ENCODE measurements around the gene HP1BP3.

Gene HP1BP3

DNA sequence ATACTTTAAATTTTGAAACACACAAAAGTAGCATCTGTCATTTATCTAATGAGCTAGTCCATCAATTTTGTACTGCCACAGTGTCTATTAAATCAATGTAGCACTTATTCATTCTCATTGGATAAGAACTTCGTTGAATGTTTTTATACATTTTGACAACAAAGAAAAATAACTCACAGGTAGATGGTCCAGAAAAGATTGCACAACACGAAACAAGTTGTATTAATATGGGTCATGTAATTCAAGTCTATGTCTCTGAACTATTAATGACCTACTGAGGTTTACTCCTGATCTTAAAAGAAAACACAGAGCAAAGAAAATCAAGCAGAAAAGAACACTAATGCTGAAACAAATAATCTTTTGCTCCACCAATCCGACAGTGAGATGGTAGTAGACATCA, 15.3 kb downstream of the HP1BP3 start:
- H3K36me3 ChIP-seq (ENCODE audit: control insufficient read depth in 1 of 2, insufficient read depth in 2 of 2, low read length in 2 of 2) = peaks cover 35 to 91% of the 10 kb centered on the region in 2 donors

DNA sequence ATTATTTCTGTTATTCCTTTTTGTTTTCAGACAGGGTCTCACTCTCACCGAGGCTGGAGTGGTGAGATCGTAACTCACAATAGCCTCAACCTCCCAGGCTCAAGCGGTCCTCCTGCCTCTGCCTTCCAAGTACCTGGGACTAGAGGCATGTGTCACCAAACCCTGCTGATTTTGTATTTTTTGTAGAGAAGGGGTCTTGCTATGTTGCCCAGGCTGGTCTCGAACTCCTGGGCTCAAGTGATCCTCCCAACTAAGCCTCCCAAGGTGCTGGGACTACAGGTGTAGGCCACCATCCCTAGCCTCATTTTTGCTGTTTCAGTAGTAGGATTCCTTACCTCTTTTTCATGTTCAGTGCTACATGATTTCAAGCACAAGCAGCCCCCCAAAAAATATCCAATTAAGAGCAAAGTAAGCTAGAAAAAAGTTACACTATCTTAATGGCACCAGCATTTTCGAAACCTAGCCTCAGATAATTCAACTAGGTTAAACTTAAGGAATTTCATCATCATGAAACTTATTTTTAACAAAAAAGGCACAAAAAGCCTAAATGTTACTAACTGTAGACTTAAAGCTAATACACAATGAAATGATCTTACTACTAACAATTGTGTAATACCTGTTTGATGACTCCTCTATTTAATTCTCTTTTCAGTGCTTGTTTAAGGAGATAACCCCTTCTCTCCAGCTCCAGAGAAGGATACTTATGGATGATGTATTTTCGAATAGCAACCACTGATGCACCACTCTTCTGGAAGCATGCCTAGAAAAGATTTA, 16.6 kb downstream of the HP1BP3 start:
- H3K9ac ChIP-seq (ENCODE audit: low read depth in 1 of 2, low read length in 2 of 2) = no peak overlapping the region
- no peaks in the 10 kb centered on the region for H3K4me1 ChIP-seq (ENCODE audit: control insufficient read depth in 1 of 2, insufficient read depth in 2 of 2, low read length in 2 of 2)
- no peak overlapping the region for H3K4me3 ChIP-seq (ENCODE audit: low read depth in 1 of 2, low read length in 2 of 2)
- H3K27me3 ChIP-seq (ENCODE audit: control insufficient read depth in 1 of 2, insufficient read depth in 2 of 2, low read length in 2 of 2) = no peaks in the 10 kb centered on the region
- H3K27ac ChIP-seq (ENCODE audit: low read depth, low read length) = no peak overlapping the region
- H3K36me3 ChIP-seq (ENCODE audit: control insufficient read depth in 1 of 2, insufficient read depth in 2 of 2, low read length in 2 of 2) = peaks cover 35 to 96% of the 10 kb centered on the region in 2 donors
- no peaks in the 10 kb centered on the region for H3K9me3 ChIP-seq (ENCODE audit: control insufficient read depth in 1 of 2, low read length in 2 of 2)

More for the DNA sequence above, 15.3 kb downstream of the HP1BP3 start:
- Histone ChIP-seq H3K4me1 (ENCODE audit: control insufficient read depth in 1 of 2, insufficient read depth in 2 of 2, low read length in 2 of 2) (no peaks in the 10 kb centered on the region), H3K9ac (ENCODE audit: low read depth in 1 of 2, low read length in 2 of 2) (no peak overlapping the region), H3K4me3 (ENCODE audit: low read depth in 1 of 2, low read length in 2 of 2) (no peak overlapping the region), H3K9me3 (ENCODE audit: control insufficient read depth in 1 of 2, low read length in 2 of 2) (no peaks in the 10 kb centered on the region), H3K27me3 (ENCODE audit: control insufficient read depth in 1 of 2, insufficient read depth in 2 of 2, low read length in 2 of 2) (no peaks in the 10 kb centered on the region), H3K27ac (ENCODE audit: low read depth, low read length) (no peak overlapping the region)

DNA sequence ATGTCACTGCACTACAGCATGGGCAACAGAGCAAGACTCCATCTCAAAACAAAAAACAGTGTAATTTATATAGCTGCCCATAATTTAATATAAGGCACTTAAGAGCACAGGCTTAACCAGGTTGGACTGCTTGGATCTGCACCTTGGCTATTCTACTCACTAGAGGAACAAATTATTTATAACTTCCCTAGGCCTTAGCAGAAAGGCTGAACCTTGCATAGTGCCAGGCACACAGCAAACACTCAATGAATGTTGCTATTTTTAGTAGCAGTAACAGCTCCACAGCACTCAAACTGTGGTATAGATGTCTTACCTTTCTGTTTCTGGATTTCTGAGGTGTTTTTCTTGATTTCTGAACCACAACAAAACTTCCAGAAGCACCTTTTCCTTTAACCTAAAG, 19.8 kb downstream of the HP1BP3 start:
- peaks cover 34 to 96% of the 10 kb centered on the region in 2 donors for H3K36me3 ChIP-seq (ENCODE audit: control insufficient read depth in 1 of 2, insufficient read depth in 2 of 2, low read length in 2 of 2)
- H3K9ac ChIP-seq (ENCODE audit: low read depth in 1 of 2, low read length in 2 of 2) = no peak overlapping the region
- no peaks in the 10 kb centered on the region for H3K9me3 ChIP-seq (ENCODE audit: control insufficient read depth in 1 of 2, low read length in 2 of 2)
- H3K27ac ChIP-seq (ENCODE audit: low read depth, low read length) = no peak overlapping the region
- H3K4me3 ChIP-seq (ENCODE audit: low read depth in 1 of 2, low read length in 2 of 2) = no peak overlapping the region
- H3K27me3 ChIP-seq (ENCODE audit: control insufficient read depth in 1 of 2, insufficient read depth in 2 of 2, low read length in 2 of 2) = no peaks in the 10 kb centered on the region
- no peaks in the 10 kb centered on the region for H3K4me1 ChIP-seq (ENCODE audit: control insufficient read depth in 1 of 2, insufficient read depth in 2 of 2, low read length in 2 of 2)

DNA sequence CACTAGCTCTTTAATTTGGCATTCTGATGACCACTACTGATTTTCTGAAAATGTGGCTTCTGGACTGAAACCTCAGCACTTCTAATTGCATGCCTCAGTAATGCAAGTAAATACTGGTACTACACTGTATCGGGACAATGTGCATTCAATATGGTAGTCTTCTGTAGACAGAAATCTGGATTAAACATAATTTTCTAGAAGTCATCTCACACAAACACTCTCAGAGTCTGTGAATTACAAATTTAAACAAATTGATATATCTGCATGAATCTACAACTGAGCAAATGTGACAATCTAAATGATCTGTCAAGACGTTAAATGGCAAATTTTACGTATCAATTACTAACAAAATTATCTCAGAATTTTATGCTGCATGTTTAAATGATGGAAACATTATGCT, 23.7 kb downstream of the HP1BP3 start:
- Histone ChIP-seq H3K4me1 (ENCODE audit: control insufficient read depth in 1 of 2, insufficient read depth in 2 of 2, low read length in 2 of 2) (no peaks in the 10 kb centered on the region), H3K9me3 (ENCODE audit: control insufficient read depth in 1 of 2, low read length in 2 of 2) (no peaks in the 10 kb centered on the region), H3K4me3 (ENCODE audit: low read depth in 1 of 2, low read length in 2 of 2) (no peak overlapping the region), H3K9ac (ENCODE audit: low read depth in 1 of 2, low read length in 2 of 2) (no peak overlapping the region), H3K27me3 (ENCODE audit: control insufficient read depth in 1 of 2, insufficient read depth in 2 of 2, low read length in 2 of 2) (no peaks in the 10 kb centered on the region), H3K27ac (ENCODE audit: low read depth, low read length) (no peak overlapping the region), H3K36me3 (ENCODE audit: control insufficient read depth in 1 of 2, insufficient read depth in 2 of 2, low read length in 2 of 2) (peaks cover 27 to 93% of the 10 kb centered on the region in 2 donors)

DNA sequence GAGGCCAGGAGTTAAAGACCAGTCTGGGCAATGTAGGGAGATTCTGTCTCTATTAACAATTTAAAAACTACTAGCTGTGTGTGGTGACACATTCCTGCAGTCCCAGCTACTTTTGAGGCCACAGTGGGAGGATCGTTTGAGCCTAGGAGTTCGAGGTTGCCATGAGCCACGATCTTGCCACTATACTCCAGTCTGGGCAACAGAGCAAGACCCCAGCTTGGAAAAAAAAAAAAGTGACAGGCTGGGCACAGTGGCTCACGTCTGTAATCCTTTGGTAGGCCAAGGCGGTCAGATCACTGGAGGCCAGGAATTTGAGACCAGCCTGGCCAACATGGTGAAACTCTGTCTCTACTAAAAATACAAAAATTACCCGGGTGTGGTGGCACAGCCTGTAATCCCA, 26.8 kb downstream of the HP1BP3 start:
- Histone ChIP-seq H3K27me3 (ENCODE audit: control insufficient read depth in 1 of 2, insufficient read depth in 2 of 2, low read length in 2 of 2) (no peaks in the 10 kb centered on the region), H3K9ac (ENCODE audit: low read depth in 1 of 2, low read length in 2 of 2) (no peak overlapping the region), H3K27ac (ENCODE audit: low read depth, low read length) (no peak overlapping the region), H3K36me3 (ENCODE audit: control insufficient read depth in 1 of 2, insufficient read depth in 2 of 2, low read length in 2 of 2) (peaks cover 26 to 87% of the 10 kb centered on the region in 2 donors), H3K4me1 (ENCODE audit: control insufficient read depth in 1 of 2, insufficient read depth in 2 of 2, low read length in 2 of 2) (no peaks in the 10 kb centered on the region), H3K9me3 (ENCODE audit: control insufficient read depth in 1 of 2, low read length in 2 of 2) (no peaks in the 10 kb centered on the region), H3K4me3 (ENCODE audit: low read depth in 1 of 2, low read length in 2 of 2) (no peak overlapping the region)

DNA sequence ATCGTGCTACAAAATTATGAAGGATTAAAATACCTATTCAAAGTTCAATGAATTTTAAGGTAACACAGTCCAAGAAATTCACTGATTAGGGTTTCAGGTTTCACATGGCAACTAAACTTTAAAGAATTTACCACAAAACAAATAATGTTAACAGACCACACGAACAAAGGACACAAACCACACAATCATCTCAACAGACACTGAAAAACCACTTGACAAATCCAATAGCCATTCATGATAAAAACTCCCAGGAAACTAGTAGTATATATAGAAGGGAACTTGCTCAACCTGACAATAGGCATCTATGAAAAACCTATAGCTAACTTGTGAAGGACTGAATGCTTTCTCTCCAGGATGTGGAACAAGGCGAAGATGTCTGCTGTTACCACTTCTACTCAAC, 33.5 kb downstream of the HP1BP3 start:
- Histone ChIP-seq H3K9me3 (ENCODE audit: control insufficient read depth in 1 of 2, low read length in 2 of 2) (no peaks in the 10 kb centered on the region), H3K4me3 (ENCODE audit: low read depth in 1 of 2, low read length in 2 of 2) (no peak overlapping the region), H3K9ac (ENCODE audit: low read depth in 1 of 2, low read length in 2 of 2) (no peak overlapping the region), H3K36me3 (ENCODE audit: control insufficient read depth in 1 of 2, insufficient read depth in 2 of 2, low read length in 2 of 2) (peaks cover 6 to 59% of the 10 kb centered on the region in 2 donors), H3K4me1 (ENCODE audit: control insufficient read depth in 1 of 2, insufficient read depth in 2 of 2, low read length in 2 of 2) (no peaks in the 10 kb centered on the region), H3K27me3 (ENCODE audit: control insufficient read depth in 1 of 2, insufficient read depth in 2 of 2, low read length in 2 of 2) (no peaks in the 10 kb centered on the region), H3K27ac (ENCODE audit: low read depth, low read length) (no peak overlapping the region)

DNA sequence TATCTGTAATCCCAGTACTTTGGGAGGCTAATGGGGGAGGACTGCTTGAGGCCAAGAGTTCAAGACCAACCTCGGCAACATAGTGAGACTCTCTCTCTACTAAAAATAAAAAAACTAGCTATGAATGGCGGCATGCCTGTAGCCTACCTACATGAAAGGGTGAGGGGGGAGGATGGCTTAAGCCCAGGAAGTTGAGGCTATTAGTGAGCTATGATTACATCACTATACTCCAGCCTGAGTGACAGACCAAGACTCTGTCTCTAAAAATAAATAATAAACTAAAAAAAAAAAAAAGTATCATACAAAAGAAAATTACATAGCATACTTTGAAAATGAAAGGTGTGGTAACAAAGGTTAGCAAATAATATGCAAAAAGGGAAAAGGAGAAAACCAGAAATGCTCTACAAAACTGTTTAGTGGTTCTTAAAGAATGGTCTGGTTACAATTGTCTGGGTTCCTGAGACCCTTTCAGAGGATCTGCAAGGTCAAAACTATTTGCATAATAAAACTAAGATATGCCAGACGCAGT, 35.6 kb downstream of the HP1BP3 start:
- Histone ChIP-seq H3K4me1 (ENCODE audit: control insufficient read depth in 1 of 2, insufficient read depth in 2 of 2, low read length in 2 of 2) (no peaks in the 10 kb centered on the region), H3K36me3 (ENCODE audit: control insufficient read depth in 1 of 2, insufficient read depth in 2 of 2, low read length in 2 of 2) (peaks cover 12 to 67% of the 10 kb centered on the region in 2 donors), H3K27ac (ENCODE audit: low read depth, low read length) (no peak overlapping the region)

DNA sequence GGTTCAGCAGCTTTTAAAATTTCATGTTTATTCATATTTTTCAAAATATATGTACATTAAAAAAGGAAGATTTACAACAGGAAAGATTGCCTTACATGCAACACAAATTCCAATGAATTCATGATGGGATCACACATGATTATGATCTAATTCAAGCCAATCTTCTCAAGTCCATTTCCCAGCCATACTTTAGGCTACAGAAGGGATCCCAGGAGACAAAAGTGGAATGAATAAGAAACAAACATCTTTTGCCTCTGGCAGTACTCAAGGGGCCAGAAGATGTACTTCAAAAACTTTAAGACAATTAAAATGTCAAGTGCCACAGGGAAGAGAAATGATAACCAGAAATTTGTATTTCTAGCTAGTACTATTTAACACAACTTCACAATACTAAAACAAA, 44.4 kb downstream of the HP1BP3 start:
- no peaks in the 10 kb centered on the region for H3K4me1 ChIP-seq (ENCODE audit: control insufficient read depth in 1 of 2, insufficient read depth in 2 of 2, low read length in 2 of 2)
- no peaks in the 10 kb centered on the region for H3K9me3 ChIP-seq (ENCODE audit: control insufficient read depth in 1 of 2, low read length in 2 of 2)
- H3K27ac ChIP-seq (ENCODE audit: low read depth, low read length) = no peak overlapping the region
- H3K27me3 ChIP-seq (ENCODE audit: control insufficient read depth in 1 of 2, insufficient read depth in 2 of 2, low read length in 2 of 2) = no peaks in the 10 kb centered on the region
- H3K9ac ChIP-seq (ENCODE audit: low read depth in 1 of 2, low read length in 2 of 2) = no peak overlapping the region
- H3K36me3 ChIP-seq (ENCODE audit: control insufficient read depth in 1 of 2, insufficient read depth in 2 of 2, low read length in 2 of 2) = peaks cover 36 to 90% of the 10 kb centered on the region in 2 donors
- no peak overlapping the region for H3K4me3 ChIP-seq (ENCODE audit: low read depth in 1 of 2, low read length in 2 of 2)

More for the DNA sequence above, 35.6 kb downstream of the HP1BP3 start:
- Histone ChIP-seq H3K27me3 (ENCODE audit: control insufficient read depth in 1 of 2, insufficient read depth in 2 of 2, low read length in 2 of 2) (no peaks in the 10 kb centered on the region), H3K4me3 (ENCODE audit: low read depth in 1 of 2, low read length in 2 of 2) (no peak overlapping the region), H3K9ac (ENCODE audit: low read depth in 1 of 2, low read length in 2 of 2) (no peak overlapping the region), H3K9me3 (ENCODE audit: control insufficient read depth in 1 of 2, low read length in 2 of 2) (no peaks in the 10 kb centered on the region)

DNA sequence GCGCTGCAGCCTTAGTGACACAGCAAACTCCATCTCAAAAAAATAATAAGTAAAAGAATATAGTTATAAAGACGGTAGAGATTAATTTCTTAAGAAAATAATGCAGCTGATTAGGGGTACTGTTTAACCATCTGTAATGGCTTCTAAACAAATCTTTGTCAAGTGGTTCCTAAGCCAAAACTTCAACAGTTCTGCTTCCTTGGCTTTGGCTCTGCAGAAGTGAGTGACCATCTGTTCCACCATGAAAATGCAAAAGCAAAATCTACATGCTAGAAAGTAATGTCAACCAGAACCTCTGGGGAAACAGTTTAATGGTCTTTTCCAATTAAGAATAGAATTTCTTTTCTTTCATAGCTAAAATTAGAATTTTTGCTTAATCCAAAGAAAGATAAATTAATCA, 46.3 kb downstream of the HP1BP3 start:
- no peak overlapping the region for H3K9ac ChIP-seq (ENCODE audit: low read depth in 1 of 2, low read length in 2 of 2)

DNA sequence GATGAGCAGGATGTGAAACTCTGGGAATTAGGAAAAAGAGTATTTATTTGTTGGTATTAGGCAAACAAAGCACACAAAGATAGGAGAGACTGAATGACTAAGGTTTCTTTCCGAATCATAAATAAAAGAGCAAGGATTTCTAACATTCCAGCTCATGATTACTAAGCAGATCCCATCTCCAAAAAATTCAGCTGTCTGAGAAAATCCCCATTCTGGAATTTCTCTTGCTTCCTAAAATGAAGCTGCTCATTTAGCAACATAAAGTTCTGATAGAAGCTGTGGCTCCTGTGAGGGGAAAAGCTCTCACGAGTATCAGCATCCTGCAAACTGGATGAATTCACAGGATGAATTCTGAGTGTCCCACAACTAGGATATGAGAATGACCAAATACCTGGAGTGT, 47.9 kb downstream of the HP1BP3 start:
- no peaks in the 10 kb centered on the region for H3K9me3 ChIP-seq (ENCODE audit: control insufficient read depth in 1 of 2, low read length in 2 of 2)
- no peaks in the 10 kb centered on the region for H3K4me1 ChIP-seq (ENCODE audit: control insufficient read depth in 1 of 2, insufficient read depth in 2 of 2, low read length in 2 of 2)
- no peak overlapping the region for H3K9ac ChIP-seq (ENCODE audit: low read depth in 1 of 2, low read length in 2 of 2)
- H3K36me3 ChIP-seq (ENCODE audit: control insufficient read depth in 1 of 2, insufficient read depth in 2 of 2, low read length in 2 of 2) = peaks cover 20 to 61% of the 10 kb centered on the region in 2 donors
- H3K27ac ChIP-seq (ENCODE audit: low read depth, low read length) = no peak overlapping the region
- H3K4me3 ChIP-seq (ENCODE audit: low read depth in 1 of 2, low read length in 2 of 2) = no peak overlapping the region
- no peaks in the 10 kb centered on the region for H3K27me3 ChIP-seq (ENCODE audit: control insufficient read depth in 1 of 2, insufficient read depth in 2 of 2, low read length in 2 of 2)

More for the DNA sequence above, 46.3 kb downstream of the HP1BP3 start:
- Histone ChIP-seq H3K9me3 (ENCODE audit: control insufficient read depth in 1 of 2, low read length in 2 of 2) (no peaks in the 10 kb centered on the region), H3K27me3 (ENCODE audit: control insufficient read depth in 1 of 2, insufficient read depth in 2 of 2, low read length in 2 of 2) (no peaks in the 10 kb centered on the region), H3K4me1 (ENCODE audit: control insufficient read depth in 1 of 2, insufficient read depth in 2 of 2, low read length in 2 of 2) (no peaks in the 10 kb centered on the region), H3K36me3 (ENCODE audit: control insufficient read depth in 1 of 2, insufficient read depth in 2 of 2, low read length in 2 of 2) (peaks cover 31 to 76% of the 10 kb centered on the region in 2 donors), H3K27ac (ENCODE audit: low read depth, low read length) (no peak overlapping the region), H3K4me3 (ENCODE audit: low read depth in 1 of 2, low read length in 2 of 2) (no peak overlapping the region)

Data from duodenal mucosa (tissue), 2 donors.